Suppressor macrophage treated with lipopolysaccharide for 4 hours (primary cell): ENCODE measurements around the gene GLOD4.
"Not testable (repeated sequence)": the region's sequence is repeated elsewhere in the genome, so short reads cannot be mapped to it uniquely, and the experiment has no call there.

ENCODE experiments used
- DNase-seq: peaks from one replicate; pipeline ENCODE4 v3.0.0-alpha.2; 2020

Gene GLOD4

GRCh38 chr17:767076-767475, 15.0 kb downstream of the GLOD4 start:
- no peak for DNase-seq

GRCh38 chr17:760371-760770, 21.7 kb downstream of the GLOD4 start:
- DNase-seq: no peak

- no peak for DNase-seq
Observed at GRCh38 chr17:759964-760363, 22.1 kb downstream of the GLOD4 start.

- DNase-seq: not testable (repeated sequence)
Observed at GRCh38 chr17:756010-756567, 26.0 kb downstream of the GLOD4 start.

- not testable (repeated sequence) for DNase-seq
Observed at GRCh38 chr17:755319-755961, 26.6 kb downstream of the GLOD4 start.

GRCh38 chr17:753418-753817, 28.7 kb downstream of the GLOD4 start:
- DNase-seq: no peak

GRCh38 chr17:752620-753219, 29.4 kb downstream of the GLOD4 start:
- no peak for DNase-seq

GRCh38 chr17:752002-752619, 30.0 kb downstream of the GLOD4 start, which contains the start of gene GEMIN4:
Gene GEMIN4, minus strand, starts transcription at chr17:752264. Its CDS starts 122 bp downstream, at chr17:752142.
- DNase-seq: peak; percentile 95

GRCh38 chr17:751269-752001, 30.6 kb downstream of the GLOD4 start:
- peak; percentile 63 for DNase-seq

GRCh38 chr17:750431-751037, 31.5 kb downstream of the GLOD4 start:
- no peak for DNase-seq

GRCh38 chr17:749359-749758, 32.7 kb downstream of the GLOD4 start:
- not testable (repeated sequence) for DNase-seq

GRCh38 chr17:748604-749003, 33.5 kb downstream of the GLOD4 start:
- not testable (repeated sequence) for DNase-seq

GRCh38 chr17:746783-747629, 35.1 kb downstream of the GLOD4 start:
- no peak for DNase-seq

GRCh38 chr17:746181-746580, 35.9 kb downstream of the GLOD4 start:
- no peak for DNase-seq

GRCh38 chr17:745406-745805, 36.7 kb downstream of the GLOD4 start:
- no peak for DNase-seq

GRCh38 chr17:744937-745336, 37.1 kb downstream of the GLOD4 start:
- no peak for DNase-seq

- no peak for DNase-seq
Observed at GRCh38 chr17:743139-743538, 38.9 kb downstream of the GLOD4 start.

- no peak for DNase-seq
Observed at GRCh38 chr17:742147-742793, 39.8 kb downstream of the GLOD4 start.

- DNase-seq: peak; percentile 96
Observed at GRCh38 chr17:740240-741017, 41.7 kb downstream of the GLOD4 start.

- DNase-seq: no peak
Observed at GRCh38 chr17:737561-738113, 44.4 kb downstream of the GLOD4 start.
